GM12878 (cell line): ENCODE measurements around the gene PEX16. TPM values are rescaled to one million over a fixed set of nuclear protein-coding genes. Genes with fewer than 3 reads are reported as not detected.

ENCODE experiments used
- ATAC-seq: fragments of 200-7000 bp; cut with Tn5 transposase; 3 replicates; pipeline ENCODE4 v1.9.1; 2020; ENCODE audit warnings: mild to moderate bottlenecking, moderate library complexity
- BruUV-seq: library from RNA; stranded (reverse); fragments of 400-500 nt; replicated peaks from 2 replicates; lab custom pipeline; 2021; lab: Mats Ljungman, UMichigan
- CTCF ChIA-PET: fragments of 300-600 bp; sonication (Branson Sonifier 250); formaldehyde crosslinking; extraction: SDS; loops from one replicate; lab custom pipeline; 2021; ENCODE audit warnings: inconsistent platforms; lab: Yijun Ruan, JAX
- POLR2A ChIA-PET: fragments of 350-600 bp; formaldehyde crosslinking; extraction: SDS; loops from one replicate; lab custom pipeline; 2021; ENCODE audit warnings: inconsistent platforms; lab: Charles Lee
- RAD21 ChIA-PET: fragments of 300-600 bp; sonication (Branson Sonifier 250); formaldehyde crosslinking; loops from one replicate; lab custom pipeline; 2023; ENCODE audit warnings: antibody characterized with exemption; ENCODE audit not compliant: unreplicated experiment; lab: Charles Lee
- SMC1A ChIA-PET: fragments of 300-600 bp; sonication (Branson Sonifier 250); formaldehyde crosslinking; loops from one replicate; lab custom pipeline; 2023; ENCODE audit not compliant: unreplicated experiment, uncharacterized antibody; lab: Charles Lee
- DNase-seq: peaks from one replicate; pipeline ENCODE4 v3.0.0-alpha.2; 2011; ENCODE audit warnings: low read depth, low spot score
- FAIRE-seq: peaks from 3 replicates; lab custom pipeline; 2011; peaks lifted over from hg19 to GRCh38; lab: Jason Lieb, UNC
- H2AFZ ChIP-seq: 2 replicates; pipeline ENCODE4 v1.6.0; 2011; ENCODE audit warnings: low read depth, low read length, control low read depth; ENCODE audit not compliant: control insufficient read depth
- H3K27ac ChIP-seq: 2 replicates; pipeline ENCODE4 v1.5.1; 2011; ENCODE audit warnings: control low read depth; ENCODE audit not compliant: control insufficient read depth, insufficient read depth
- H3K27me3 ChIP-seq, 2 experiments: replicated peaks in 1 of 2; 2 replicates each; pipeline versions ENCODE4 v1.6.0 to v1.6.1; 2011; ENCODE audit warnings: low read length in 1 of 2; ENCODE audit not compliant: control insufficient read depth in 2 of 2, insufficient read depth in 2 of 2
- H3K36me3 ChIP-seq, 2 experiments: 2 replicates each; pipeline ENCODE4 v1.5.1; 2011; ENCODE audit warnings: low read length in 1 of 2; ENCODE audit not compliant: control insufficient read depth in 2 of 2, insufficient read depth in 2 of 2
- H3K4me1 ChIP-seq: 2 replicates; pipeline ENCODE4 v1.6.1; 2011; ENCODE audit warnings: mild to moderate bottlenecking, low read length, moderate library complexity, mixed read lengths; ENCODE audit not compliant: control insufficient read depth, insufficient read depth
- H3K4me2 ChIP-seq: 2 replicates; pipeline ENCODE4 v1.6.0; 2011; ENCODE audit warnings: control low read depth; ENCODE audit not compliant: control insufficient read depth, insufficient read depth
- H3K4me3 ChIP-seq: fragments of 200-600 bp; sonication (generic); 2 replicates; pipeline ENCODE4 v1.5.1; 2016
- H3K79me2 ChIP-seq: 2 replicates; pipeline ENCODE4 v1.6.0; 2011; ENCODE audit warnings: low read length; ENCODE audit not compliant: control insufficient read depth, insufficient read depth
- H3K9ac ChIP-seq: 2 replicates; pipeline ENCODE4 v1.8.0; 2011; ENCODE audit warnings: low read length, control low read depth, mixed read lengths; ENCODE audit not compliant: control insufficient read depth, insufficient read depth
- H3K9me3 ChIP-seq: replicated peaks from 3 replicates; pipeline ENCODE4 v1.5.1; 2011; ENCODE audit warnings: mild to moderate bottlenecking, low read length; ENCODE audit not compliant: control insufficient read depth, insufficient read depth
- H4K20me1 ChIP-seq: 2 replicates; pipeline ENCODE4 v1.6.0; 2011; ENCODE audit not compliant: control insufficient read depth, insufficient read depth
- BCLAF1 ChIP-seq: fragments of 450-650 bp; IDR thresholded peaks from 2 replicates; pipeline ENCODE4 v1.6.1; 2017; ENCODE audit warnings: antibody characterized with exemption, mild to moderate bottlenecking, moderate library complexity
- CREM ChIP-seq: IDR thresholded peaks from 2 replicates; pipeline ENCODE4 v1.6.1; 2014; ENCODE audit warnings: antibody characterized with exemption, low read depth
- CUX1 ChIP-seq: IDR thresholded peaks from 2 replicates; pipeline ENCODE4 v1.6.1; 2012; ENCODE audit warnings: improper control_type of control experiment, low read depth, low read length; ENCODE audit not compliant: insufficient replicate concordance
- HDAC6 ChIP-seq: fragments of 200-600 bp; sonication (generic); IDR thresholded peaks from one replicate; pipeline ENCODE4 v1.8.0; 2017; ENCODE audit warnings: antibody characterized with exemption; ENCODE audit not compliant: unreplicated experiment
- LARP7 ChIP-seq: fragments of 450-650 bp; IDR thresholded peaks from 2 replicates; pipeline ENCODE4 v1.6.1; 2017; ENCODE audit warnings: mild to moderate bottlenecking
- MTA3 ChIP-seq: IDR thresholded peaks from 2 replicates; pipeline ENCODE4 v1.6.1; 2012; ENCODE audit warnings: low read length, inconsistent platforms, borderline replicate concordance
- MXI1 ChIP-seq: fragments of 150-350 bp; IDR thresholded peaks from 2 replicates; pipeline ENCODE4 v1.6.1; 2011; ENCODE audit warnings: low read depth, mild to moderate bottlenecking, inconsistent platforms, low read length, improper control_type of control experiment
- RCOR1 ChIP-seq: conservative IDR thresholded peaks from 2 replicates; pipeline ENCODE4 v1.6.1; 2012; ENCODE audit warnings: low read depth, low read length, improper control_type of control experiment
- RELA ChIP-seq: fragments of 450-650 bp; IDR thresholded peaks from 2 replicates; pipeline ENCODE4 v1.8.0; 2014; ENCODE audit warnings: borderline replicate concordance; ENCODE audit not compliant: partially characterized antibody
- REST ChIP-seq: IDR thresholded peaks from 2 replicates; pipeline ENCODE4 v1.6.1; 2012; ENCODE audit warnings: mild to moderate bottlenecking, low read depth, low read length
- ZBED1 ChIP-seq: IDR thresholded peaks from 2 replicates; pipeline ENCODE4 v1.6.1; 2016; ENCODE audit warnings: borderline replicate concordance
- ZNF274 ChIP-seq: IDR thresholded peaks from one replicate; pipeline ENCODE4 v1.8.0; 2011; ENCODE audit not compliant: insufficient read length, insufficient read depth
- WGBS: methylation state at CpG from one replicate; pipeline ENCODE4 v1.1.6; 2016; ENCODE audit warnings: low lambda C conversion rate; ENCODE audit not compliant: insufficient replicate concordance, insufficient coverage; ENCODE audit errors: missing lambda C conversion rate; 5-methylcytosine and 5-hydroxymethylcytosine counted together
- in situ Hi-C: fragments of 300-500 bp; cut with MboI; formaldehyde crosslinking; loops from 9 replicates; pipeline ENCODE4 v1.14.3; 2018; ENCODE audit warnings: mixed read lengths
- intact Hi-C: fragments of 100-400 bp; cut with micrococcal nuclease; formaldehyde crosslinking; loops from one replicate; pipeline ENCODE4 v1.14.2; 2022; ENCODE audit not compliant: unreplicated experiment
- polyA plus RNA-seq, 11 experiments: library from polyadenylated mRNA; depleted of rRNA in 4 of 11; unstranded in 6 of 11; stranded (reverse) in 5 of 11; fragments of >200 nt; fragmentation: Nextera tagmentation in 4 of 11; fragmentation: Illumina TruSeq in 1 of 11; extraction: Ambion mirVana in 4 of 11; extraction: Trizol in 1 of 11; gene quantifications; 1 replicate in 1 of 11; 2 replicates in 10 of 11; pipeline versions ENCODE4 v1.2.1 to v1.2.3, GENCODE V29; 2011 to 2016; ENCODE audit warnings: inconsistent platforms in 2 of 11, missing spikeins in 2 of 11, low read depth in 1 of 11
- total RNA-seq, 4 experiments: library from RNA; depleted of rRNA in 3 of 4; stranded (reverse); fragments of >200 nt in 3 of 4; fragmentation: Illumina TruSeq in 1 of 4; extraction: Trizol in 1 of 4; gene quantifications; 2 replicates each; pipeline versions ENCODE4 v1.2.1 to v1.2.3, GENCODE V29; 2013 to 2021

The PEX16 gene
- total and polyA plus RNA-seq, 10 of the 15 experiments (the other 5 are each of a cell fraction or from before 2014, with no cell fraction given), result 1.4 to 53.5 (median 27.6) TPM

- CTCF ChIA-PET, result interaction anchor here (1.1 kb wide), 1 partner anchor 82 kb away, joined by 3 read pairs; the partner anchor contains the start of gene CRY2
- no peak for FAIRE-seq
- RAD21 ChIA-PET, result no interaction called here
- Histone ChIP-seq H2AFZ (no peak overlapping the region), H3K4me1 (peaks cover 35% of the 10 kb centered on the region), H4K20me1 (peaks cover 6% of the 10 kb centered on the region), H3K27ac (no peak overlapping the region), H3K9me3 (no peaks in the 10 kb centered on the region), H3K79me2 (no peaks in the 10 kb centered on the region), H3K4me2 (no peak overlapping the region), H3K36me3 (peaks cover 3 to 4% of the 10 kb centered on the region in 2 experiments; a peak in 2 of 4 replicates), H3K9ac (no peak overlapping the region), H3K4me3 (no peak overlapping the region), H3K27me3 (peaks cover 0 to 8% of the 10 kb centered on the region in 2 experiments; a peak in 2 of 4 replicates)
- POLR2A ChIA-PET, result interaction anchor here (1.0 to 3.1 kb wide), 3 partner anchors 10 to 16 kb away, joined by 3 to 19 read pairs (median 3); partner anchors contain the start of gene PEX16
- BruUV-seq, result no TSS peak
- ATAC-seq, result no peak
- 87% methylated on average over 13 of the region's 13 CpGs for WGBS
- no peak for DNase-seq
- SMC1A ChIA-PET, result interaction anchor here (2.7 kb wide), 1 partner anchor 37 kb away, joined by 18 read pairs; no protein-coding TSS in a partner anchor
- intact Hi-C loops (no loop called here), in situ Hi-C loops (no loop called here)
- TF ChIP-seq CUX1 (no peak), ZBED1 (no peak), REST (no peak), MTA3 (no peak), RELA (no peak), RCOR1 (no peak), ZNF274 (no peak), MXI1 (no peak), LARP7 (no peak), CREM (no peak), HDAC6 (no peak), BCLAF1 (no peak)
Observed at GRCh38 chr11:45928535-45929215, 11.0 kb upstream of the PEX16 start.
